ENCODE measurements around the gene CPTP. TPM values are rescaled to one million over a fixed set of nuclear protein-coding genes. Genes with fewer than 3 reads are reported as not detected.

The CPTP gene
- total and polyA plus RNA-seq, 2 of the 13 experiments (the other 11 are each of a cell fraction or from before 2014, with no cell fraction given), result 5.5 to 9.3 TPM

DNA sequence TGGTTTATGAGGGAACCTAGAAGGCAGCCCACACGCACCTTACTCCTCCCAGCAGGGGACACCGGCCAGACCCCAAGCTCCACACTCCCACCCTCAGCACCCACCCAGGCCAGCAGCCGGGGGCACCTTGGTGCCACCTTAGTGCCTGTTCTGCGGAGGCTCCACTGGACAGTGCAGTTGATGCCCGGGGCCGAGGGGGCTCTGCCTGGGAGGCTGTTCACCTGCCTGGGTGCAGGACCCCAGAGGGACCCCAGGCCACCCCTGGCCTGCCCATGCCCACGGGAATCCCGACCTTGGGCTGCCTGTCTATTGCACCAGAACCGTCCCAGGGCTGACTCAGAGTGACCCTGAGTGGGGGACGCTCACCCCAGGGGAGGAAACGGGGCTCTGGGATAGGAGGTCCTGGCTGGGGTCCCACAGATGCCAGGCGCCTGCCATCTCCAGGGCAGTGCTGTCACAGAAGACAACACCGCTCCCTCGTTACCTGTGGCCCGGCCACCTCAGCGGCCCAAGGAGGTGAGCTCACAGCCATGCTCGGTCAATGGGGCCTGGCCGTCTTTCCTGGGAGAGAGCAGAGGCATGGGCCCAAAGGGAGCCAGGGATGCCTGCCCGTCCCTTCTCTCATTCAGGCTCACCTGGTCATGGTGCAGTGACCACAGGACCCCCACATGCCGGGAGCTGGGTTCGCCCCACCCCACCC is 43.7 kb upstream of the CPTP start (continued):
- no peak for TF ChIP-seq TOE1 (CRISPR knock-in tag; IDR thresholded peaks at IDR 0.05)
- TF ChIP-seq, protein P1, sequence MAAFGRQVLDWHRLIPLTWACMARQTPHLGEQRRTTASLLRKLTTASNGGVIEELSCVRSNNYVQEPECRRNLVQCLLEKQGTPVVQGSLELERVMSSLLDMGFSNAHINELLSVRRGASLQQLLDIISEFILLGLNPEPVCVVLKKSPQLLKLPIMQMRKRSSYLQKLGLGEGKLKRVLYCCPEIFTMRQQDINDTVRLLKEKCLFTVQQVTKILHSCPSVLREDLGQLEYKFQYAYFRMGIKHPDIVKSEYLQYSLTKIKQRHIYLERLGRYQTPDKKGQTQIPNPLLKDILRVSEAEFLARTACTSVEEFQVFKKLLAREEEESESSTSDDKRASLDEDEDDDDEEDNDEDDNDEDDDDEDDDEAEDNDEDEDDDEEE (CRISPR knock-in tag; IDR thresholded peaks at IDR 0.05), result no peak
- TF ChIP-seq ZNF768 (CRISPR knock-in tag; IDR thresholded peaks at IDR 0.05), result 0 out of 2 replicates have a peak, but pooled peaks have one; percentile 14
- no peak for TF ChIP-seq ZBTB7B (CRISPR knock-in tag; IDR thresholded peaks at IDR 0.05)
- no peak for TF ChIP-seq HOXA5 (CRISPR knock-in tag; IDR thresholded peaks at IDR 0.05)
- no peak for TF ChIP-seq TBP (CRISPR knock-in tag; IDR thresholded peaks at IDR 0.05)
- no peak for TF ChIP-seq ZNF567 (CRISPR knock-in tag; IDR thresholded peaks at IDR 0.05; ENCODE audit: borderline replicate concordance)
- no peak for TF ChIP-seq ZNF775 (CRISPR knock-in tag; IDR thresholded peaks at IDR 0.05; ENCODE audit: borderline replicate concordance)
- no peak for TF ChIP-seq HNRNPLL (IDR thresholded peaks at IDR 0.05; ENCODE audit: low read depth, low read length, poor library complexity, severe bottlenecking)
- TF ChIP-seq, protein P2, sequence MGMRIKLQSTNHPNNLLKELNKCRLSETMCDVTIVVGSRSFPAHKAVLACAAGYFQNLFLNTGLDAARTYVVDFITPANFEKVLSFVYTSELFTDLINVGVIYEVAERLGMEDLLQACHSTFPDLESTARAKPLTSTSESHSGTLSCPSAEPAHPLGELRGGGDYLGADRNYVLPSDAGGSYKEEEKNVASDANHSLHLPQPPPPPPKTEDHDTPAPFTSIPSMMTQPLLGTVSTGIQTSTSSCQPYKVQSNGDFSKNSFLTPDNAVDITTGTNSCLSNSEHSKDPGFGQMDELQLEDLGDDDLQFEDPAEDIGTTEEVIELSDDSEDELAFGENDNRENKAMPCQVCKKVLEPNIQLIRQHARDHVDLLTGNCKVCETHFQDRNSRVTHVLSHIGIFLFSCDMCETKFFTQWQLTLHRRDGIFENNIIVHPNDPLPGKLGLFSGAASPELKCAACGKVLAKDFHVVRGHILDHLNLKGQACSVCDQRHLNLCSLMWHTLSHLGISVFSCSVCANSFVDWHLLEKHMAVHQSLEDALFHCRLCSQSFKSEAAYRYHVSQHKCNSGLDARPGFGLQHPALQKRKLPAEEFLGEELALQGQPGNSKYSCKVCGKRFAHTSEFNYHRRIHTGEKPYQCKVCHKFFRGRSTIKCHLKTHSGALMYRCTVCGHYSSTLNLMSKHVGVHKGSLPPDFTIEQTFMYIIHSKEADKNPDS (CRISPR knock-in tag; IDR thresholded peaks at IDR 0.05), result 0 out of 2 replicates have a peak, but pooled peaks have one; percentile 5
- no peak for TF ChIP-seq SAP130 (CRISPR knock-in tag; IDR thresholded peaks at IDR 0.05; ENCODE audit: low read depth)
- TF ChIP-seq, protein P3, sequence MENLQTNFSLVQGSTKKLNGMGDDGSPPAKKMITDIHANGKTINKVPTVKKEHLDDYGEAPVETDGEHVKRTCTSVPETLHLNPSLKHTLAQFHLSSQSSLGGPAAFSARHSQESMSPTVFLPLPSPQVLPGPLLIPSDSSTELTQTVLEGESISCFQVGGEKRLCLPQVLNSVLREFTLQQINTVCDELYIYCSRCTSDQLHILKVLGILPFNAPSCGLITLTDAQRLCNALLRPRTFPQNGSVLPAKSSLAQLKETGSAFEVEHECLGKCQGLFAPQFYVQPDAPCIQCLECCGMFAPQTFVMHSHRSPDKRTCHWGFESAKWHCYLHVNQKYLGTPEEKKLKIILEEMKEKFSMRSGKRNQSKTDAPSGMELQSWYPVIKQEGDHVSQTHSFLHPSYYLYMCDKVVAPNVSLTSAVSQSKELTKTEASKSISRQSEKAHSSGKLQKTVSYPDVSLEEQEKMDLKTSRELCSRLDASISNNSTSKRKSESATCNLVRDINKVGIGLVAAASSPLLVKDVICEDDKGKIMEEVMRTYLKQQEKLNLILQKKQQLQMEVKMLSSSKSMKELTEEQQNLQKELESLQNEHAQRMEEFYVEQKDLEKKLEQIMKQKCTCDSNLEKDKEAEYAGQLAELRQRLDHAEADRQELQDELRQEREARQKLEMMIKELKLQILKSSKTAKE (CRISPR knock-in tag; IDR thresholded peaks at IDR 0.05; ENCODE audit: borderline replicate concordance), result no peak
- TF ChIP-seq ZNF891 (CRISPR knock-in tag; IDR thresholded peaks at IDR 0.05), result no peak
- TF ChIP-seq ZNF569 (CRISPR knock-in tag; IDR thresholded peaks at IDR 0.05; ENCODE audit: borderline replicate concordance), result no peak
- TF ChIP-seq, protein P4, sequence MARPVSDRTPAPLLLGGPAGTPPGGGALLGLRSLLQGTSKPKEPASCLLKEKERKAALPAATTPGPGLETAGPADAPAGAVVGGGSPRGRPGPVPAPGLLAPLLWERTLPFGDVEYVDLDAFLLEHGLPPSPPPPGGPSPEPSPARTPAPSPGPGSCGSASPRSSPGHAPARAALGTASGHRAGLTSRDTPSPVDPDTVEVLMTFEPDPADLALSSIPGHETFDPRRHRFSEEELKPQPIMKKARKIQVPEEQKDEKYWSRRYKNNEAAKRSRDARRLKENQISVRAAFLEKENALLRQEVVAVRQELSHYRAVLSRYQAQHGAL (CRISPR knock-in tag; IDR thresholded peaks at IDR 0.05; ENCODE audit: not compliant biosample characterization), result no peak
- no peak for TF ChIP-seq STAG1 (CRISPR knock-in tag; IDR thresholded peaks at IDR 0.05)
- TF ChIP-seq, protein P5, sequence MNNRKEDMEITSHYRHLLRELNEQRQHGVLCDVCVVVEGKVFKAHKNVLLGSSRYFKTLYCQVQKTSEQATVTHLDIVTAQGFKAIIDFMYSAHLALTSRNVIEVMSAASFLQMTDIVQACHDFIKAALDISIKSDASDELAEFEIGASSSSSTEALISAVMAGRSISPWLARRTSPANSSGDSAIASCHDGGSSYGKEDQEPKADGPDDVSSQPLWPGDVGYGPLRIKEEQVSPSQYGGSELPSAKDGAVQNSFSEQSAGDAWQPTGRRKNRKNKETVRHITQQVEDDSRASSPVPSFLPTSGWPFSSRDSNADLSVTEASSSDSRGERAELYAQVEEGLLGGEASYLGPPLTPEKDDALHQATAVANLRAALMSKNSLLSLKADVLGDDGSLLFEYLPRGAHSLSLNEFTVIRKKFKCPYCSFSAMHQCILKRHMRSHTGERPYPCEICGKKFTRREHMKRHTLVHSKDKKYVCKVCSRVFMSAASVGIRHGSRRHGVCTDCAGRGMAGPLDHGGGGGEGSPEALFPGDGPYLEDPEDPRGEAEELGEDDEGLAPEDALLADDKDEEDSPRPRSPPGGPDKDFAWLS (CRISPR knock-in tag; IDR thresholded peaks at IDR 0.05; ENCODE audit: borderline replicate concordance), result no peak
- no peak for TF ChIP-seq ZNF550 (CRISPR knock-in tag; IDR thresholded peaks at IDR 0.05; ENCODE audit: borderline replicate concordance)
